Astrocyte of the cerebellum (primary cell): ENCODE data around the gene RPP30.

Experiments used
- DNase-seq: peaks from one replicate; pipeline ENCODE4 v3.0.0-alpha.2; 2011; ENCODE audit warnings: low read depth
- H3K4me3 ChIP-seq: 2 replicates; pipeline ENCODE4 v1.5.1; 2011; ENCODE audit warnings: mild to moderate bottlenecking, low read depth, low read length, moderate library complexity
- in situ Hi-C: cut with HindIII; loops from 2 replicates; pipeline ENCODE4 v1.10.0; 2017; ENCODE audit warnings: low sequenced_read_pairs
- TF ChIP-seq, protein P1 (sequence below): IDR thresholded peaks from 2 replicates; pipeline ENCODE4 v1.5.1; 2012; ENCODE audit warnings: low read length, low read depth, moderate library complexity, mild to moderate bottlenecking; ENCODE audit errors: missing control alignments

RPP30 gene

DNA sequence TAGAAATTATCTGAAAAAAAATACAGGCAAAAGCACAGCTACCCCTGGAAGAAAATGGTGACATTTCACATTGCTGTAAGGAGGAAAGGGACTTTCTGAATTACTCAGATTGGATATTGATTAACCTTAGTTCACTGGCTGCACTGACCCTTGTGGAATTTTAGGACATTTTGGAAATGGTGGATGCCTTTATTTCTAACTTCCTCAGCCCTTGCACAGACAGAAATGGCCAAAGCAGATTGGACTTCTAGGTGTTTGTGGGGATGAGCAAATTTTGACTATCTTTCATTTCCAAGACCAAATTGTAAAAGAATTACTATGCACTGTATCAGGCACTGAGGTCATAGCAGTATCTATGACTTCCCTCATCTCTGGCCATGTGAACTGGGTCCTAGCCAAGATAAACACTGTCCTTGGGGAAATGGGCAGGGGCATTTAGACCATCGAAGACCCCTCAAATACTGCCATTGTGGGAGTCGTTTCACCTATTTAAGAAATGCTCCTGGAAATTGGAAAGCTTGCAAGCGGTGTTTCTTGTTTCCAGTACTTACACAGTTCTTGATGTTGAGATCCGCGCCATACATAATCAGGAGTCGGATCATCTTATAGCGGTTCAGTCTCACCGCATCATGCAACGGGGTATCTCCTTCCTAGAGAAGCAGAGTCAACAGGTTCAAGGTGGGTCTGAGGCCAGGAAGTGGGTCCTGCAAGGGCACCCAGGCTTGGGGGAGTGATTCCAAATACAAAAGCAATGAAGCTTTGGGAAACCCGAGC lies 43.4 kb downstream of the RPP30 start:
- no peak for DNase-seq
- TF ChIP-seq, protein P1, sequence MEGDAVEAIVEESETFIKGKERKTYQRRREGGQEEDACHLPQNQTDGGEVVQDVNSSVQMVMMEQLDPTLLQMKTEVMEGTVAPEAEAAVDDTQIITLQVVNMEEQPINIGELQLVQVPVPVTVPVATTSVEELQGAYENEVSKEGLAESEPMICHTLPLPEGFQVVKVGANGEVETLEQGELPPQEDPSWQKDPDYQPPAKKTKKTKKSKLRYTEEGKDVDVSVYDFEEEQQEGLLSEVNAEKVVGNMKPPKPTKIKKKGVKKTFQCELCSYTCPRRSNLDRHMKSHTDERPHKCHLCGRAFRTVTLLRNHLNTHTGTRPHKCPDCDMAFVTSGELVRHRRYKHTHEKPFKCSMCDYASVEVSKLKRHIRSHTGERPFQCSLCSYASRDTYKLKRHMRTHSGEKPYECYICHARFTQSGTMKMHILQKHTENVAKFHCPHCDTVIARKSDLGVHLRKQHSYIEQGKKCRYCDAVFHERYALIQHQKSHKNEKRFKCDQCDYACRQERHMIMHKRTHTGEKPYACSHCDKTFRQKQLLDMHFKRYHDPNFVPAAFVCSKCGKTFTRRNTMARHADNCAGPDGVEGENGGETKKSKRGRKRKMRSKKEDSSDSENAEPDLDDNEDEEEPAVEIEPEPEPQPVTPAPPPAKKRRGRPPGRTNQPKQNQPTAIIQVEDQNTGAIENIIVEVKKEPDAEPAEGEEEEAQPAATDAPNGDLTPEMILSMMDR, result no peak
- no peak overlapping the region for H3K4me3 ChIP-seq
- in situ Hi-C loops, result loop anchor here (25.0 kb wide), 1 partner anchor 347 kb away; no protein-coding TSS in a partner anchor

DNA sequence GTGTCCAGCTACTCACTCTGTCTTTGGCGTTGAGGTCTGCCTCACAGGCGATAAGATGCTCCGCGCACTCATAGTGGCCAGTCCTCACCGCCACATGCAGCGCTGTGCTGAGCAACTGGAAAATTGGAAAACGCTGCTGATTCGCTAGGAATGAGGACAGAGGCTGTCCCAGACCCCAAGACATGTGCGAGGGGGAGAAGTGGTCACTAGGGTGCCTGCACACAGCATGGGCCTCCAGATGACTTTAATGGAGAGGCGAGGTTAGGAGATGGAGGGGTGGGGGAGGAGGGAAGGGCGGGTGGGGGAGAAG lies 43.9 kb downstream of the RPP30 start:
- H3K4me3 ChIP-seq, result no peak overlapping the region
- no peak for DNase-seq
- in situ Hi-C loops, result loop anchor here (25.0 kb wide), 1 partner anchor 347 kb away; no protein-coding TSS in a partner anchor
- TF ChIP-seq, protein P1, result no peak

GRCh38 chr10:90916392-90917237 lies 44.8 kb downstream of the RPP30 start:
- DNase-seq, result no peak
- no peak overlapping the region for H3K4me3 ChIP-seq
- in situ Hi-C loops, result loop anchor here (25.0 kb wide), 1 partner anchor 346 kb away; no protein-coding TSS in a partner anchor
- TF ChIP-seq, protein P1, result no peak

- no peak for DNase-seq
- in situ Hi-C loops, result loop anchor here (25.0 kb wide), 1 partner anchor 345 kb away; no protein-coding TSS in a partner anchor
- H3K4me3 ChIP-seq, result no peak overlapping the region
- TF ChIP-seq, protein P1, result no peak
Measured at GRCh38 chr10:90917238-90917967, 45.6 kb downstream of the RPP30 start.

- in situ Hi-C loops, result loop anchor here (25.0 kb wide), 1 partner anchor 344 kb away; no protein-coding TSS in a partner anchor
- DNase-seq, result no peak
- TF ChIP-seq, protein P1, result no peak
- H3K4me3 ChIP-seq, result no peak overlapping the region
Measured at GRCh38 chr10:90917968-90918318, 46.2 kb downstream of the RPP30 start.
